GM21717 (cell line): ENCODE measurements around the gene ACY1.
"Not testable (repeated sequence)": the region's sequence is repeated elsewhere in the genome, so short reads cannot be mapped to it uniquely, and the experiment has no call there.

Experiments used
- ATAC-seq: cut with Tn5 transposase; IDR thresholded peaks from one replicate; pipeline ENCODE4 v1.9.1; 2021; ENCODE audit warnings: mild to moderate bottlenecking, moderate library complexity; ENCODE audit not compliant: unreplicated experiment

The ACY1 gene

DNA sequence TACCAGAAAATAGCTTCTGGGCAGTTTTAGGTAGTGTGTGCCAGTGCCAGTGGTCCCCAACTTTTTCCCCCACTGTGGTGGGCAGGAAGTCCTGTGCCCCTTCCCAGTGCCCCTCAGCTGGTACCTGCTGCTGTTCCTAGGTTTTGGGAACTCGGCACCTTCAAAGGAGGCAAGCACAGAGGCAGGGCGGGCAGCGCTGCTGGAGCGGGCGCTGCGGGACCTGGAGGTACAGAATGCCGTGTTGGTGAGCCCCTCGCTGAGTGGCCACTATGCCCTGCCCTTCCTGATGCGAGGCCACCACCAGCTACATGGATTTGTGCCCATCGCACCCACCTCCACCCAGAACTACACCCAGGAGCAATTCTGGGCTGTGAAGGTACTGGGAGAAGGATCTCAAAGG is 3.1 kb upstream of the ACY1 start:
- ATAC-seq: no peak

DNA sequence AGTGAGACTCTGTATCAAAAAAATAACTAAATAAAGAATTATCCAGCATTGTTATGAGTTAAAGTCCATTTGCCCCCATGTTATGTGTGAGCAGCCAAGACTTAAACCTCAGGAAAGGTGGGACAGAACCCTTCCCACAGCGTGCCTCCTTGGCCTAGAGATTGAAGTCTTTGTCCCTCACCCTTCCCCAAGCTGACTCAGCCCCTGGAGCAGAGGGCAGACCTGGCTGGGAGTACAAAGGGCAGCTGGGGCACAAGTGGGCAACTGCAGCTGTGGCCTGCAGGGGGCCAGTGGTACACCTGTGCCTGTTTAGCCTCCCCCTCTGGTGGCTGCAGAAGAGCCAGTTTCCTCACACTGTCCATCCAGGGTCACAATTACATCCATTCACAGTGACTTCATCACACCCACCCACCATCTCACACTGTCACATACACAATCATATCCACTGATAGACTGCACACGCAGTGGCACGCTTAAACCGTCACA is 940 bp upstream of the ACY1 start:
- ATAC-seq: peak; percentile 47

DNA sequence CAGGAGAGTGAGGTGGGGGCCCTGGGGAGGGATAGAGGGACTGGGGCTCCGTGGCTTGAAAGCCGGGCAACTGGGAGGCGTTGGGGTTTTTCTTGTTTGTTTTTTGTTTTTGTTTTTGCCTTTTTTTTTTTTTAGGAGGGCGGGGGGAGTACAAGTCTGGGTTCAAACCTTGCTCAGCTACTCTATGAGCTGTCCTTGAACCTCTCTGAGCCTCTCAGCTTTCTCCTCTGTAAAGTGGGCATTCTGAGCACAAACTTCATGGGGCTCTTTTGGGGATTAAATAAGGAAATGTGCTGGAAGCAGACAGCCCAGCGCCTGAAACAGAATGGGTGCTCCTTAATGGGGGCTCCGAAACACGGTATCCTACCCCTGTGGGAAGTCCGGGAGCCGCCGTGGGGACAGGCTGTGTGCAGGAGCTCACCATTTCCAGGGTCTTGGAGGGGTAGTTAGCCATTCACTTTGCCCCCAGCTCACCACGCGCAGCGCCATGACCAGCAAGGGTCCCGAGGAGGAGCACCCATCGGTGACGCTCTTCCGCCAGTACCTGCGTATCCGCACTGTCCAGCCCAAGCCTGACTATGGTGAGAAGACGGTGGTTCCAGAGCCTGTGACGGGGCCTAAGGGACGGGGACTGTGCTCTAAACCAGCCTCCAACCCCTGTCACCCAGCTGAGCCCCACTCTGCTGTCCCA is 388 bp downstream of the ACY1 start:
- ATAC-seq: no peak

DNA sequence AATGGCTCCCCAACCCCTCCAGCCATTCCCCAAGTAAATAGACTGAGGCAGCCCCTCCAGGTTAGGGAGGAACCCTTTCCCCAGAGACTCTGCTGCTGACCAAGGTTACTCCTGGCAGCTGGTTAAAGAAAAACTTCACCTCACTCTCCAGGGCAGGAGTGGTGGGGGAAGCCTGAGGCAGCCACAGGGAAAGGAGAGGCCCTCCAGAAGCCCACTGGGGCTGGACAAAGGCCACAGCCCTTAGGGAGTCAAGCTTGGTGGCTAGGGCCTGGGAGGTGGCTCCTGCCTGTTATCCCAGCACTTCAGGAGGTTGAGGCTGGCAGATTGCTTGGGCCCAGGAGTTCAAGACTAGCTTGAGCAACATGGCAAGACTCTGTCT is 923 bp downstream of the ACY1 start:
- no peak for ATAC-seq

DNA sequence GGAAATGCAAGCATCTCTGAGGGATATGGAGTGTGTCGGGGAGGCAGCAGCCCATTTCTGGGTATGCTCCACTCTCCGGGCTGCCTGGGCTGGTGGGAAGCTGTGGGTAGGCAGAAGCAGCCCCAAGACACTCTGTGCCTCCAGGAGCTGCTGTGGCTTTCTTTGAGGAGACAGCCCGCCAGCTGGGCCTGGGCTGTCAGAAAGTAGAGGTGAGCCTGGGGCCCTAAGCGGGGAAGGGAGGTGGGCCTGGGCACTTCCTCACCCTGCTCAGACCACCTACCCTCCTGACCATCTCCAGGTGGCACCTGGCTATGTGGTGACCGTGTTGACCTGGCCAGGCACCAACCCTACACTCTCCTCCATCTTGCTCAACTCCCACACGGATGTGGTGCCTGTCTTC is 1.7 kb downstream of the ACY1 start:
- no peak for ATAC-seq

DNA sequence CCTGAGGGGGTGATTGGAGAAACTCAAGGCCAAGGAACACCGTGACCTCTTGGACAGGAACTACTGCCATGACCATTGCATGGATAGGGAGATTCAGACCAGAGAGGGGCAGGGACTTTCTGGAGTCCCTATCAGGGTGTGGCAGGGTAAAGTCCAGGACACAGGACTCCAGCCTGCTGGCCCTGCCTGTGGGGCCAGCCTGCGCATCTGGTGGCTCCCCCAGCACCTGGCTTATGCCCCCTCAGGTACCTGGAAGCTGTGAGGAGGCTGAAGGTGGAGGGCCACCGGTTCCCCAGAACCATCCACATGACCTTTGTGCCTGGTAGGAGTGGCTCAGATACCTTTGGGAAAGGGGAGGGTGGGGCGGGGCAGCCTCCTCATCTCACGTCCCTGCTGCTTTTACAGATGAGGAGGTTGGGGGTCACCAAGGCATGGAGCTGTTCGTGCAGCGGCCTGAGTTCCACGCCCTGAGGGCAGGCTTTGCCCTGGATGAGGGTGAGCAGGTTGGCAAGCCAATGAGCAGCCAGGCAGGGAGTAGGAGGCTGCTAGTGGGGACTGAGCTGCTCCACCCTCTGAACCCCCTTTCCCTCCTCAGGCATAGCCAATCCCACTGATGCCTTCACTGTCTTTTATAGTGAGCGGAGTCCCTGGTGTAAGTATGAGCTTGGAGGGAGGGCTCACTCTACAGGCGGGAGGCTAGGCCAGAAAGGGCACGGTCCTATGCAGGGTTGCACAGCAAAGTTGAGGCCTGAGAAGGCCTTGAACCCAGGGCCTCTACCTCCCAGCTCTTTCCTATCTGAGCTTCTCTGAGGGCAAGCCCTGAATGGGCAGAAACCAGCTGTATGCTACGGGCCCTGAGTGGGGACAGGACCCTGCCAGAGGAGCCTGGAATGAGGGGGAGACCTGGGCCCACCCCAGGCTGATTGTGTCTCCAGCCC is 2.9 kb downstream of the ACY1 start:
- ATAC-seq: no peak

DNA sequence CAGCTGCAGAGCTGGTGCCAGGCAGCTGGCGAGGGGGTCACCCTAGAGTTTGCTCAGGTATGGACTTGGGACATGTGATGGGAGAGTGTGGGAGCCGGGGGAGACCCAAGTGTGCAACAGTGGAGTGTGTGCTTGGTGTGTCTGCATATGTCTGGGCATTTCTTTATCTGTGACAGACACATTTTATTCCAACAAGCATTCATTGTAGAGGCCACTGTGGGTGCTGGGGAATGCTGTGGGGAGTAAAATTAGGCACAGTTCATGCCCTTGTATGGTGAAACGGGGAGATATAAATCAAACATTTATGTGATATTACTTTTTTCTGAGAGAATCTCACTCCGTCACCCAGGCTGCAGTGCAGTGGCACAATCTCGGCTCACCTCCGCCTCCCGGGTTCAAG is 4.2 kb downstream of the ACY1 start:
- no peak for ATAC-seq

DNA sequence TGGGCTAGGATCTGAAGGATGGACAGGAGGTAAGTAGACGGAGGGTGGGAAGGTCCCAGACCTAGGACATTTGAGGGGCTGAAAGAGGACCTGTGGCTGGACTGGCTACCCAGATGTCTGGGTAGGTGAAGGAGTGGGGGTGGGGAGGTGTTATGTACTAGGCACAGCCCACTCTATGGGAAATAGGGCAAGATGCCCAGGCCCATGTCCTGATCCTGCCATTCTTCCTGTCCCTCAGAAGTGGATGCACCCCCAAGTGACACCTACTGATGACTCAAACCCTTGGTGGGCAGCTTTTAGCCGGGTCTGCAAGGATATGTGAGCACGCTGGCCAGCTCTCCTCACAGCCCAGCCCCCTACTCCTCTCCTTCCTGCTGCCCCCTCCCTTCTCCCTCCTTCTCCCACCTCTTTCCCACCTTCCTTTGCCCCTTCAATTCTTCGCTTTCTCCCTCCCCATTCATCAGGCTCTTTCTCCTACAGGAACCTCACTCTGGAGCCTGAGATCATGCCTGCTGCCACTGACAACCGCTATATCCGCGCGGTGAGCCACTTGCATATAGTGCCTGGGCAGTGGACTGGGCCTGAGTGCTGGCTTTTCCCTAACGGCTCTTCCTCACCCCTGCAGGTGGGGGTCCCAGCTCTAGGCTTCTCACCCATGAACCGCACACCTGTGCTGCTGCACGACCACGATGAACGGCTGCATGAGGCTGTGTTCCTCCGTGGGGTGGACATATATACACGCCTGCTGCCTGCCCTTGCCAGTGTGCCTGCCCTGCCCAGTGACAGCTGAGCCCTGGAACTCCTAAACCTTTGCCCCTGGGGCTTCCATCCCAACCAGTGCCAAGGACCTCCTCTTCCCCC is 5.2 kb downstream of the ACY1 start:
- ATAC-seq: no peak

DNA sequence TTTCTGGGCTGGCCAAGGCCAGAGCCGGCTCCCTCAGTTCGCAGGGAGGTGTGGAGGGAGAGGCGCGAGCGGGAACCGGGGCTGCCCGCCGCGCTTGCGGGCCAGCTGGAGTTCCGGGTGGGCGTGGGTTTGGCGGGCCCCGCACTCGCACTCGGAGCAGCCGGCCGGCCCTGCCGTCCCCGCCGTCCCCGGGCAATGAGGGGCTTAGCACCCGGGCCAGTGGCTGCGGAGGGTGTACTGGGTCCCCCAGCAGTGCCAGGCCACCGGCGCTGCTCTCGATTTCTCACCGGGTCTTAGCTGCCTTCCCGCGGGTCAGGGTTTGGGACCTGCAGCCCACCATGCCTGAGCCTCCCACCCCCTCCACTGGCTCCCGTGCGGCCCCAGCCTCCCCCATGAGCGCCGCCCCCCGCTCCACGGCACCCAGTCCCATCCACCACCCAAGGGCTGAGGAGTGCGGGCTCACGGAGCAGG is 7.2 kb downstream of the ACY1 start:
- not testable (repeated sequence) for ATAC-seq

DNA sequence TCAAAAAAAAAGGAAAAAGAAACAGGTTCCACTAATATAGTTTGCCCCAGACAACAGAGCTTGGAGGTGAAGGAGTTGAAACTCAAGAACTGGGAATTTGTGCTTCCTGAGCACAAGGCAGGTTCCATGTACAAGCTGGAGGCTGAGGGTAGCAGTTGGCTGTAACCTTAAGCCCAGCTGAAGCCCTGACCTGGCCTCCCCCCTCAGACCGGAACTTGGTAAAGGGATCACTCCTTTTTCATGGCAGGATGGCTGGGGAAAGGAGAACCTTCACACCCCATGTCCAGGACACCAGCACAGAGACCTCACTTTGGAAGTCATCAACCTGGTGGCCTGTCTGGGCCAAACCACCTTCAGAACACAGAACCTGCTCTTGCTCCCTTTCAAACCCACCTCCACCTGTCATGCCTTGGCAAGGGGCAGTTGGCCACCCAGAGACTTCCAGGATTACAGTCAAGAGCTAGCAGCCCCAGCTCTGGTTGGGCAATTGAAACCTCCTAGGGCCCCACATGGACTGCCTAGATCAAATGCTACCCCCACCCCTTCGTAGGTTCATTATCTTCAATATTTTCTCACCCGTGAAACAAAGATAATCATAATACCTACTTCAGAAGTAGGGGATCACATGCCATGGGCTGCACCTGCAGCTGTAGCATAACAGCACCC is 8.8 kb downstream of the ACY1 start:
- ATAC-seq: no peak

DNA sequence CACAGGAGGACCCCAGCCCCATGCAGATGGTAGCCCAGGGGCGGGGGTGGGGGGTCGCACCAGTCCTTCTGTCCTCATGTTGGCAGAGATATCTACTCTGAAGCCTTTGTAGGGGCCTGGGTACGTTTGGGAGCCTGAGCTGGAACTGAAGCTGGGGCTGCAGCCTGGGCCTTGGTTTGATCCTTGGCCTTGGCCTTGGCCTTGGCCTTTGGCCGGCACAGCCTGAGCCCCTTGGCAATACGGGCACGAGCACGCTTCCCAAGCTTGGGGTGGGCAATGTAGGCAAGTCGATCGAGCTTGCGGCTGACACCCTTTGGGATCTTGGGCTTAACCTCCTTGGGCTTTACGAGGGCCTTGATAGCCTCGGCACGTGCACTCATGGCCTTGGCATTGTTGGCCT is 10.3 kb downstream of the ACY1 start:
- not testable (repeated sequence) for ATAC-seq

DNA sequence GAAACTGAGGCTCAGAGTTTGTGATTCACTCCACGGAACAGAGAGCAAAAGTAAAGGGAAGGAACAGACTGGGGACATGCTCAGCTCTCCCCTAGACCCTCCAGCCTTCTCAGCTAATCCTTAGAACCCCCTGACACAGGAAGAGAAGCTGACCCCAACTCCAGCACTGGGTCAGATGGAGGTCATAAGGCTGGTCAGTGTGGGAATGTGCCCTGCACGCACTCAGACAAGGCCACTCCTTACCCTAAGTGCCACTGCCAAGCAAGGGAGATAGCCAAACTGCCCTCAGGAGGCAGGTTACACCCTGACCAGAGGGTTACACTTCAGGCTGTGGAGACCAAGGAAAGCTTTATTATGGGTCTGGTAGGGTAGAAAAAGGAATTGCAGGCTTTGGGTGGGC is 11.2 kb downstream of the ACY1 start:
- ATAC-seq: no peak

DNA sequence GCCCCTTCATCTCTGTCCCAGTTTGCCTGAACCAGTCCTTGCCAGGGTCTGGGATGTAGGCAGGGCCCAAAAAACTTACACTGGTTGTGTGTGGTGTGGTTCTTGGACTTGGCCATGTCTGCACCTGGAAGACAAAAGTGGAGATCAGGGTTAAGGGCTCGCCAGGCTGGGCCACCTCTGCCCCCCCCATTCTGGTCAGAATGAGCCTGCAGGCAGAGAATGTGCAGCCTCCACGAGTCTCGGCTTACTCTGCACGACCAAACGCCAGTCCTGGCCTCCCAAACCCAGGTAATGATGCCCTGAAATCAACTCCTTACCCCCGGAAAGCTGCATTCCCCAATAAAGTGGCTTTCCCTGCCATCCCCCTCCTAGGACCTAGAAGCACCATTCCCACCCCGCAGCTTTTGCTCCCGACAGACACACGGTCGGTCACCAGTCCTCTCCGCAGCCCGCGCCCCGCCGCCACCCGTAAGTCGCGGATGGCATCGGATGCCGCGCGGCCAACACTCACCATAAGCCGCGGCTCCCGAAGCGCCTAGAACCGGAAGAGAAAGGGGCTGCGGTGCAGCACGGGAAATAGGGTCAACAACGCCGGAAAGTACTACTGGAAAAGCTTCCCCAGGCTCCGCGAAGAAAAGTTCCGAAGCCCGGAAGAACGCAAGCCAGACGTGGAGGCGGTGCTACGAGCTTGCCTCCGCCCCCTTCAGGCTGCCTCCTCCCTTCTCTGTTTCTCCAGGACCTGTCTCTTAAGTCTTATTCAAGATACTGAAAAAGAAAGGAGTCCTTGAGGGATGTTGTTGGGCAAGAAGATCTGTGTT is 12.2 kb downstream of the ACY1 start, which contains the start of gene RPL29:
Gene RPL29 (minus strand): TSS at position 550 of the 818 bp plus-strand sequence. CDS start 434 bp downstream, at position 116.
- ATAC-seq: peak; percentile 75

DNA sequence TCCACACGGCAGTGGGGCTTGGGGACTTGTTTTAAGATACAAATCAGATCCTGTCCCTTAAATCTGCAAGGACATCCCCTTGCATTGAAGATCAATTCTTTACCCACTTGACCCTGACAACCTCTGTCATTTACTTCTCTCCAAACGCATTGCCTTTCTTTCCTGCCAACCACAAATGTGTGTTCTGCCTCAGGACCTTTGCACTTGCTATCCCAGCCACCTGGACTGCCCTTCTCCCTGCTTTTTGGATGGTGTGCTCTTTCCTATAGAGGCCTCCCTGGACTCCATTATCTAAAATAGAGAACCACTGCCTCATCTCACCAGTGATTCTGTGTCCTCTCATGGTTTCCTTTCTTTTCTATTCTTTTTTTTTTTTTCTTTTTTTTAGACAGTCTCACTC is 13.8 kb downstream of the ACY1 start:
- ATAC-seq: no peak

DNA sequence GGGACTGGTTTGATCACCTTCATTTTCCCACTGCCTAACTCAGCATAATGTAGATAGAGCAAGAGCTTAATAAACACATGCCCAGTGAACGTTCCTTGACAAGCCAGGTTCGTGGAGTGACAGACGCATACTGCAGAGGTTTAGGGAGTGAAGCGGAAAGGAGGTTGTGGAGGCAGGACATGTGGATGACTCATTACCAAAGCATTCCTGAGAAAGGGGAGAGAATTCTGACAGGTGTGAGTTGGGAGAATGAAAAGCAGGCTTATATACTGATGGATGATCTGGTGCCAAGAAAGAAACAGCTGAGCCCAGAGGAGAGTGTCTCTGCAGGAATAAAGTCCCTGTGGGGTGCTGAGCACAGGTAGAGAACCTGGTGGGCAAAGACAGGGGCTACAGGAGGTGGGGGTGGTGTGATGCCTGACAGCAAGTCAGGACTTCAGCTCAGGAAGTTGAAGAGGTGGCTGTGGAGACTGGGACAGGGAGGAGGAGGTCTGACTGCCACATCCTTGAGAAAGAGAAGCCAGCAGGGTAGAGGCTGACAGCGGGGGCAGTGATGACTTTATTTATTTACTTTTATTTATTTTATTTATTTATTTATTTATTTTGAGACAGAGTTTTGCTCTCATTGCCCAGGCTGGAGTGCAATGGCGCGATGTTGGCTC is 14.7 kb downstream of the ACY1 start:
- ATAC-seq: no peak

DNA sequence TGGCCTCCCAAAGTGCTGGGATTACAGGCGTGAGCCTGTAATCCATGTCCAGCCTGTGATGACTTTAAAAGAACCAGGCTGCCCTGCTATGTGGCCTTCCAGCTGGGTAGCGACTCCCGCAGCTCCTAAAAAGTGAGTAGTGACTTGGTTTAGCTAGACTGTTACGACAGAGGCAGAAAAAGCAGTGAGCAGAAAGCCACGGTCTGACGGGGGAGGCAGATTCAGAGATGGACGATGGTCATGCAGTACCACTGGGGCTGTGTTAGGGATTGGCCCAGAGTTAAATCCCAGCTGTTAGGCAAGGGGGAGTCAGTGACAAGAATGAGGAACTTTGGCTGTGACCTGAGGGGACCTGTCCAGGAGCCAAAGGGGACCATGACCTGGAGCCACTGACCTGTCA is 15.4 kb downstream of the ACY1 start:
- no peak for ATAC-seq

DNA sequence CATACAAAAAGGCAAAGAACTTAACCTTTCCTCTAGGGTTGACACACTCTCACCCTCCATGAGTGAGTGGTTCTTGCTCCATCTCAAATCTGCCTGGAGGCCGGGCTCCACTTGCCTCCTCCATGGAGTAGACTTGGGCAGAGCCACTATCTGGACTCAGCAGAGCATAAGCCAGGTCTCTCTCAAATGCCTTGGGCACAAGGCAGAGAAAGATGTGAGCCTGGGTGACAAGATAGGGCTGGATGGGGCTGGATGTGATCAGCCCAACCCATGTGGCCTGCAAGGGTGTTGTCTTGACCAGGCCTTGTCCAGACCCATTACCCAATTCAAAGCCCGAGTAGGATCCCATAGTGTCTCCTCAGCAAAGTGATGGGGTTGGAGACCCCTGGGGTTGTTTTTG is 16.5 kb downstream of the ACY1 start:
- no peak for ATAC-seq

DNA sequence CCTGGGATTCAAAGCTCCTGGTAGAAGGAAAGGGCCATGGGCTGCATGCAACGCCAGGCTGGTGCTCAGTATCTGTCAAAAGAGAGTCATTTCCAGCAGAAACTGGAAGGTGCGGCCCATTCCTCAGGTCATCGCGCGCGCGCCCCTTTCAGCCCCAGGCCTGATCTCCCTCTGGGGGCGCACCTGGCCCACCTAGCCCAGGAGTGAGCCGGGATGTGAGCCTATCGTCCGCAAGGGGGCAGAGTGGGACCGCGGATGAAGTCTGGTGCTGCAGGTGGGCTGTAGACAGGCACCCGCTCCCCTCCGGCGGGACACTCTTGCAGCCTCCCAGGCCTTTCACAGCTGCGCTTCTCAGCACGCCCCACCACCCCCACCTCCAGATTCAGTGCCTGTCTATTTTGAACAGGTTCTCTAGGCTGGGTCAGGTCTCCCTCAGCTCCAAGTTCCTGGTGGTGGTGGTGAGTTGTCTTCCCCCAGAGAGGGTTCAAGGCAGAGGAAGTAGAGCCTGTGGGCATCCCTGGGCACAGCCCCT is 18.2 kb downstream of the ACY1 start:
- peak; percentile 69 for ATAC-seq

DNA sequence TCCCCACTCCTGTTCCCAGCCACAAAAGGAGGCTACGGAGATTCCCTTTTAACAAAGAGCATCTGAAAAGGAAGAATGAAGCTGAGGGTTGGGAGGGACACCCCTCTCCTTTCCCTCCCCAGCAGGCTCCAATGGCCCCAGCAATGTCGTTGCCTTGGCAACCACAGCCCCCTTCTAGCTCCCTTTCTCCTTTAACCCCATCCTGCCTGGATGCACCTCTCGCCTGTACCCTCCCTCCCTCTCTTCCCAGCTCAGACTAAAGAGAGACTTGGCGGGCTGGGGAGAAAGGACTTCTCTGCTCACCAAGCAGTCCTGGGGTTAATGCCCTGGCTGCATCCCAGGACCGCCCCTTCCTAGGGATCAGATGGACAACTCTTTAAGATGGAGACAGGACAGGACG is 19.4 kb downstream of the ACY1 start:
- no peak for ATAC-seq
